K562 (cell line): Measurements from ENCODE around the gene EMID1.

Source experiments
- SMAD1 ChIP-seq: fragments of 150-350 bp; IDR thresholded peaks from 2 replicates; pipeline ENCODE4 v1.6.1; 2014; ENCODE audit warnings: low read length, low read depth; ENCODE audit not compliant: partially characterized antibody
- TF ChIP-seq, protein P1 (sequence below), 3 experiments: IDR thresholded peaks in 2 of 3; conservative IDR thresholded peaks in 1 of 3; 2 replicates each; pipeline ENCODE4 v1.5.1; 2011 to 2012; ENCODE audit warnings: low read length in 3 of 3, mild to moderate bottlenecking in 3 of 3, control low read depth in 2 of 3, improper control_type of control experiment in 1 of 3, inconsistent platforms in 1 of 3, low read depth in 1 of 3, mixed read lengths in 1 of 3, moderate library complexity in 1 of 3; ENCODE audit not compliant: insufficient read depth in 2 of 3

DNA sequence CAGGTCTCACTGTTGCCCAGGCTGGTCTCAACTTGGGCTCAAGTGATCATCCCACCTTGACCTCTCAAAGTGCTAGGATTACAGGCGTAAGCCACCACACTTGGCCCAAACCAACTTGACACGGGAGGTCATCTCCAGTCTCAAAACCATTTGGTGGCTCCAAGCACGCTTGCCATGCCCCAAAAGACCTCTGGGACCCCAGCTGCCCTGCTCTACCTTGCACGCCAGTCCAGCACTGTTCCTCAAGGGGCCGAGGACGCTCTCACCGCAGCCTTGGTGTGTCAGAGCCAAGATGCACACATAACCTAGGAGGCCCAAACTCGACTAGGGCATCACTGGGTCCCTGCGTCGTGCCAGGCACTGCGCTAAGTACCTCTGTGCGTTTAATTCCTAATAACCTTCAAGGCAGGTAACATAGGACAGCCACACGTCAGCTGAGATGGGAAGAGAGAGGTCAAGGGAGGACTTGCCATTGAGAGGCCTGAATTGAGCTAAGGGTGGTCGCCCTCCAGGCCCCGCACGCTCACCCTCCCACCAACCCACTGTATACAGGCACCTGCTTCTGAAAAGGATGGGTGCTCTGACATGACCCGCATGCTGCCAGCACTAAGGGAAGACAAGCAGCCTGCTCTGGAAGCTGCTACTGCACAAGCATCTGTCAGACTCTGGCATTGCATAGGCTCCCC is 96.2 kb downstream of the EMID1 start:
- no peak for TF ChIP-seq SMAD1
- TF ChIP-seq, protein P1, sequence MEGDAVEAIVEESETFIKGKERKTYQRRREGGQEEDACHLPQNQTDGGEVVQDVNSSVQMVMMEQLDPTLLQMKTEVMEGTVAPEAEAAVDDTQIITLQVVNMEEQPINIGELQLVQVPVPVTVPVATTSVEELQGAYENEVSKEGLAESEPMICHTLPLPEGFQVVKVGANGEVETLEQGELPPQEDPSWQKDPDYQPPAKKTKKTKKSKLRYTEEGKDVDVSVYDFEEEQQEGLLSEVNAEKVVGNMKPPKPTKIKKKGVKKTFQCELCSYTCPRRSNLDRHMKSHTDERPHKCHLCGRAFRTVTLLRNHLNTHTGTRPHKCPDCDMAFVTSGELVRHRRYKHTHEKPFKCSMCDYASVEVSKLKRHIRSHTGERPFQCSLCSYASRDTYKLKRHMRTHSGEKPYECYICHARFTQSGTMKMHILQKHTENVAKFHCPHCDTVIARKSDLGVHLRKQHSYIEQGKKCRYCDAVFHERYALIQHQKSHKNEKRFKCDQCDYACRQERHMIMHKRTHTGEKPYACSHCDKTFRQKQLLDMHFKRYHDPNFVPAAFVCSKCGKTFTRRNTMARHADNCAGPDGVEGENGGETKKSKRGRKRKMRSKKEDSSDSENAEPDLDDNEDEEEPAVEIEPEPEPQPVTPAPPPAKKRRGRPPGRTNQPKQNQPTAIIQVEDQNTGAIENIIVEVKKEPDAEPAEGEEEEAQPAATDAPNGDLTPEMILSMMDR (IDR thresholded peaks at IDR 0.05 in 2 of 3, conservative IDR thresholded peaks at IDR 0.05 in 1 of 3; ENCODE audit: insufficient read depth in 2 of 3, low read depth in 1 of 3, low read length in 3 of 3), result no peak
